OCI-LY3 (cell line): Measurements from ENCODE around the gene FEZF1.

Source experiments
- H2AFZ ChIP-seq: fragments of 200-600, 300-600 bp; shearing (Covaris generic); 2 replicates; pipeline ENCODE4 v1.6.0; 2014; ENCODE audit warnings: antibody characterized with exemption, low read depth, low read length
- H3K27ac ChIP-seq: fragments of 200-600, 300-600 bp; sonication (generic); 2 replicates; pipeline ENCODE4 v1.5.1; 2014; ENCODE audit warnings: mild to moderate bottlenecking, low read length, moderate library complexity, mixed read lengths
- H3K27me3 ChIP-seq: fragments of 200-600, 300-600 bp; sonication (generic); 2 replicates; pipeline ENCODE4 v1.6.1; 2014; ENCODE audit warnings: low read depth, low read length, mixed read lengths
- H3K36me3 ChIP-seq: fragments of 200-600, 300-600 bp; sonication (generic); replicated peaks from 2 replicates; pipeline ENCODE3; 2014; ENCODE audit warnings: low read depth, low read length, mixed read lengths
- H3K4me1 ChIP-seq: fragments of 300-600, 200-600 bp; sonication (generic); 2 replicates; pipeline ENCODE4 v1.6.1; 2014; ENCODE audit warnings: low read length, mixed read lengths
- H3K4me2 ChIP-seq: fragments of 200-600, 300-600 bp; sonication (generic); 2 replicates; pipeline ENCODE4 v1.6.1; 2014; ENCODE audit warnings: low read length, mixed read lengths
- H3K4me3 ChIP-seq: fragments of 300-600, 200-600 bp; sonication (generic); 2 replicates; pipeline ENCODE4 v1.5.1; 2014; ENCODE audit warnings: antibody characterized with exemption, mild to moderate bottlenecking, low read length, moderate library complexity
- H3K79me2 ChIP-seq: fragments of 300-600, 200-600 bp; shearing (Covaris generic); 2 replicates; pipeline ENCODE4 v1.6.1; 2014; ENCODE audit warnings: mild to moderate bottlenecking, low read length, mixed read lengths
- H3K9ac ChIP-seq: fragments of 300-600, 200-600 bp; shearing (Covaris generic); 2 replicates; pipeline ENCODE4 v1.6.0; 2014; ENCODE audit warnings: mild to moderate bottlenecking, low read length, moderate library complexity
- H3K9me3 ChIP-seq: fragments of 200-600, 300-600 bp; shearing (Covaris generic); 2 replicates; pipeline ENCODE4 v1.6.1; 2014; ENCODE audit warnings: low read length, mixed read lengths; ENCODE audit not compliant: insufficient read depth
- H4K20me1 ChIP-seq: fragments of 200-600, 300-600 bp; sonication (generic); 2 replicates; pipeline ENCODE4 v1.6.1; 2016; ENCODE audit warnings: low read length, mixed read lengths; ENCODE audit not compliant: insufficient read depth
- EZH2phosphoT487 ChIP-seq: fragments of 200-600 bp; shearing (Covaris generic); IDR thresholded peaks from 2 replicates; pipeline ENCODE4 v1.6.1; 2018; ENCODE audit warnings: antibody characterized with exemption, mixed run types, low read depth
- TF ChIP-seq, protein P1 (sequence below): fragments of 200-600, 300-600 bp; sonication (generic); IDR thresholded peaks from 2 replicates; pipeline ENCODE4 v1.5.1; 2014; ENCODE audit warnings: antibody characterized with exemption, low read length, low read depth

FEZF1 gene

GRCh38 chr7:122302761-122303530 is 1.6 kb downstream of the FEZF1 start:
- H3K9ac ChIP-seq: no peak overlapping the region
- H3K79me2 ChIP-seq: no peaks in the 10 kb centered on the region
- no peaks in the 10 kb centered on the region for H3K9me3 ChIP-seq
- H3K4me3 ChIP-seq: no peak overlapping the region
- H3K36me3 ChIP-seq: no peaks in the 10 kb centered on the region
- H3K27me3 ChIP-seq: no peaks in the 10 kb centered on the region
- H3K4me1 ChIP-seq: no peaks in the 10 kb centered on the region
- no peak overlapping the region for H3K27ac ChIP-seq
- H4K20me1 ChIP-seq: no peaks in the 10 kb centered on the region
- H3K4me2 ChIP-seq: no peak overlapping the region
- TF ChIP-seq, protein P1, sequence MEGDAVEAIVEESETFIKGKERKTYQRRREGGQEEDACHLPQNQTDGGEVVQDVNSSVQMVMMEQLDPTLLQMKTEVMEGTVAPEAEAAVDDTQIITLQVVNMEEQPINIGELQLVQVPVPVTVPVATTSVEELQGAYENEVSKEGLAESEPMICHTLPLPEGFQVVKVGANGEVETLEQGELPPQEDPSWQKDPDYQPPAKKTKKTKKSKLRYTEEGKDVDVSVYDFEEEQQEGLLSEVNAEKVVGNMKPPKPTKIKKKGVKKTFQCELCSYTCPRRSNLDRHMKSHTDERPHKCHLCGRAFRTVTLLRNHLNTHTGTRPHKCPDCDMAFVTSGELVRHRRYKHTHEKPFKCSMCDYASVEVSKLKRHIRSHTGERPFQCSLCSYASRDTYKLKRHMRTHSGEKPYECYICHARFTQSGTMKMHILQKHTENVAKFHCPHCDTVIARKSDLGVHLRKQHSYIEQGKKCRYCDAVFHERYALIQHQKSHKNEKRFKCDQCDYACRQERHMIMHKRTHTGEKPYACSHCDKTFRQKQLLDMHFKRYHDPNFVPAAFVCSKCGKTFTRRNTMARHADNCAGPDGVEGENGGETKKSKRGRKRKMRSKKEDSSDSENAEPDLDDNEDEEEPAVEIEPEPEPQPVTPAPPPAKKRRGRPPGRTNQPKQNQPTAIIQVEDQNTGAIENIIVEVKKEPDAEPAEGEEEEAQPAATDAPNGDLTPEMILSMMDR: no peak
- no peak for TF ChIP-seq EZH2phosphoT487
- no peak overlapping the region for H2AFZ ChIP-seq

DNA sequence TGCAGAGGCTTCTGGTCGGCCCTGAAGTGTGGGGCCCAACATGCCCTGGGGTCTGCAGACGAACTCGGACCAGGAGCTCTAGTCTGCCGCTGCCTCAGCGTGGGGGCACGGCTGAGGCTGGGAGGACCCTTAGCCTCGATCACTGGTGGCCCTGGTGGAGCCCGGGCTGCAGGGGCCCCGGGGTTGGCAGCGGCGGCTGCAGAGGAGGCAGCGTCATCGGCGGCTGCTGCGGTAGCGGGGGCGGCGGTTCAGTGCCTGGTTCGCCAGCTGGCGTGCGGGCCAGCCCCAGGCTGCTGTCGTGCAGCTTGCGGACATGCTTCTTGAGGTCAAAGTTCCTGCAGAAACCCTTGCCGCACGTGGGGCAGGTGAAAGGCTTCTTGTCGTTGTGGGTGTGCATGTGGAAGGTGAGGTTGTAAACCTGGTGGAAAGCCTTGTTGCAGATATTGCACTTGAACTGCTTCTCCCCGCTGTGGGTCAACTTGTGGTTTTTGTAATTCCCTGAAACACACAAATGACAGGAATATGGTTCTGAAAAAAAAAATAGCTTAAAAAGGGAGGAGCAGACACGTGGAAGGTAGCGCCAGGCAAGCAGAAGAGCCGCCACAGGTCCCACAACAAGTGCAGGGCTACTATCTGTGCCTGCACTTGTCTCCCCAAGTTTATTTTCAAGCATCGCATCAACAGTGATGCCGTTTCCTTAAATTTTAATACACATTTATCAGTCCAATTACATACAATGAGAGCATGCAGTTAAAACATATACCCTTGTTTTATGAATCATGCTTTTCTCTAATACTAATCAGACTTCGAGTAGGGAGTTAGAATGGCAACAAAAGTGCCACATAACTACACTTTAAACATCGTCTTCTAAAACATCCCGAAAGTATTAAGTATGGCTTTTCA is 2.4 kb downstream of the FEZF1 start:
- H3K79me2 ChIP-seq: no peaks in the 10 kb centered on the region
- no peak overlapping the region for H3K4me2 ChIP-seq
- H3K9me3 ChIP-seq: no peaks in the 10 kb centered on the region
- TF ChIP-seq, protein P1: no peak
- no peak for TF ChIP-seq EZH2phosphoT487
- H3K27ac ChIP-seq: no peak overlapping the region
- no peaks in the 10 kb centered on the region for H3K27me3 ChIP-seq
- H4K20me1 ChIP-seq: no peaks in the 10 kb centered on the region
- H3K4me1 ChIP-seq: no peaks in the 10 kb centered on the region
- H3K4me3 ChIP-seq: no peak overlapping the region
- H3K9ac ChIP-seq: no peak overlapping the region
- H2AFZ ChIP-seq: no peak overlapping the region
- H3K36me3 ChIP-seq: no peaks in the 10 kb centered on the region

- Histone ChIP-seq H3K4me1 (no peaks in the 10 kb centered on the region), H3K27ac (no peak overlapping the region), H3K79me2 (no peaks in the 10 kb centered on the region), H3K9ac (no peak overlapping the region), H3K4me3 (no peak overlapping the region), H3K9me3 (no peaks in the 10 kb centered on the region), H4K20me1 (no peaks in the 10 kb centered on the region), H2AFZ (no peak overlapping the region), H3K27me3 (no peaks in the 10 kb centered on the region), H3K4me2 (no peak overlapping the region), H3K36me3 (no peaks in the 10 kb centered on the region)
- no peak for TF ChIP-seq EZH2phosphoT487
- TF ChIP-seq, protein P1: no peak
Observed at GRCh38 chr7:122300956-122301833, 3.4 kb downstream of the FEZF1 start.
